Measurements from ENCODE around the gene PRR18. TPM values are rescaled to one million over a fixed set of nuclear protein-coding genes. Genes with fewer than 3 reads are reported as not detected.

PRR18 gene
- total RNA-seq, 1 donor from 2014 or later: 0.14 TPM

DNA sequence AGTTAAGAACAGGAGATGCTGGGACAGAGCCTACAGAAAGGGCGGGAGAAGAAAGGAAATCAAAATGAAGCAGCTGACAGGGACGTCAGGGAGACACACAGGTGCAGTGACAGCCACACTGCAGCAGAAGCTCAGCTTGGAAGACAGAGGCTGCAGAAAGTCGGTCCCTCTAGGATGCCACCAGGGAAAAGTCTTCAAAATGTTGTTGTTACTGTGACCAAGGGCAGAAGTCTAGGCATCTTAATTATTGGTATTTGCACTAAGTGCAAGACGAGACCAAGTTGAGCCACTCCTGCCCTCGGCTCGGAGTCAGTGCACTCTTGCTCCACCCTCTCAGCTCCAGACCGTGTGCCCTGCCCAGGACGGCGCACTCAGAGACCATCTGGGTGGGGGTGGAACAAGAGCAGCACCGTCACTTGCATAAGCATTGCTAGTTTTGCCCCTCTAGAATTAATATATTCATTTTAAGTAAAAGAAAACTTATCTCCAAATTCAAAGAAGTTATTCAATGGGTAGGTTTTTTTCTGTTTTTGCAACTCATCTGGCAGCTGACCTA, 2.6 kb downstream of the PRR18 start:
- Mint-ChIP-seq H3K4me1 (ENCODE audit: low read depth, unreplicated experiment) (no peaks in the 10 kb centered on the region), H3K4me3 (ENCODE audit: unreplicated experiment) (peak overlapping the region; percentile 42)

GRCh38 chr6:166304106-166304505, 4.1 kb downstream of the PRR18 start:
- no peak overlapping the region for H3K27ac ChIP-seq (ENCODE audit: low read depth, low read length)

More for the DNA sequence above, 2.6 kb downstream of the PRR18 start:
- Histone ChIP-seq H3K79me2 (ENCODE audit: insufficient read depth, low read length) (no peaks in the 10 kb centered on the region), H3K36me3 (ENCODE audit: insufficient read depth, low read length) (no peaks in the 10 kb centered on the region), H3K27me3 (ENCODE audit: insufficient read depth, low read length) (peaks cover 38% of the 10 kb centered on the region), H3K9ac (ENCODE audit: low read length) (no peak overlapping the region), H3K4me2 (ENCODE audit: low read length) (no peak overlapping the region), H2AFZ (ENCODE audit: low read depth, low read length) (no peak overlapping the region), H3K9me3 (ENCODE audit: insufficient read depth, low read depth, low read length) (no peaks in the 10 kb centered on the region), H4K20me1 (ENCODE audit: insufficient read depth, low read length) (no peaks in the 10 kb centered on the region), H3K4me3 (ENCODE audit: insufficient read depth, low read depth, low read length) (no peak overlapping the region), H3K4me1 (ENCODE audit: insufficient read depth, low read length) (peaks cover 7% of the 10 kb centered on the region), H3K27ac (ENCODE audit: low read depth, low read length) (no peak overlapping the region)
- no peaks in the 10 kb centered on the region for H3K9me3 Mint-ChIP-seq (ENCODE audit: unreplicated experiment)
- no peak for TF ChIP-seq EZH2 (IDR thresholded peaks at IDR 0.05; ENCODE audit: insufficient read depth, low read length)
- no peak for TF ChIP-seq CTCF (IDR thresholded peaks at IDR 0.05; ENCODE audit: insufficient read depth, low read depth, low read length)
- FAIRE-seq (no peak), DNase-seq (ENCODE audit: low read depth) (no peak)
- H3K36me3 Mint-ChIP-seq (ENCODE audit: low read depth, unreplicated experiment): peaks cover 2% of the 10 kb centered on the region
- H3K27ac Mint-ChIP-seq (ENCODE audit: unreplicated experiment): no peak overlapping the region
- peaks cover 49% of the 10 kb centered on the region for H3K27me3 Mint-ChIP-seq (ENCODE audit: low read depth, unreplicated experiment)

More at GRCh38 chr6:166304106-166304505, 4.1 kb downstream of the PRR18 start:
- Histone ChIP-seq H3K4me3 (ENCODE audit: insufficient read depth, low read depth, low read length) (no peak overlapping the region), H3K9ac (ENCODE audit: low read length) (no peak overlapping the region), H3K36me3 (ENCODE audit: insufficient read depth, low read length) (no peaks in the 10 kb centered on the region), H3K4me1 (ENCODE audit: insufficient read depth, low read length) (peaks cover 7% of the 10 kb centered on the region), H3K9me3 (ENCODE audit: insufficient read depth, low read depth, low read length) (no peaks in the 10 kb centered on the region), H3K27me3 (ENCODE audit: insufficient read depth, low read length) (peaks cover 30% of the 10 kb centered on the region), H2AFZ (ENCODE audit: low read depth, low read length) (no peak overlapping the region), H3K4me2 (ENCODE audit: low read length) (no peak overlapping the region), H3K79me2 (ENCODE audit: insufficient read depth, low read length) (no peaks in the 10 kb centered on the region), H4K20me1 (ENCODE audit: insufficient read depth, low read length) (no peaks in the 10 kb centered on the region)
- DNase-seq (ENCODE audit: low read depth) (no peak), FAIRE-seq (no peak)
- Mint-ChIP-seq H3K36me3 (ENCODE audit: low read depth, unreplicated experiment) (peaks cover 2% of the 10 kb centered on the region), H3K4me1 (ENCODE audit: low read depth, unreplicated experiment) (no peaks in the 10 kb centered on the region), H3K27me3 (ENCODE audit: low read depth, unreplicated experiment) (peaks cover 36% of the 10 kb centered on the region), H3K27ac (ENCODE audit: unreplicated experiment) (no peak overlapping the region), H3K4me3 (ENCODE audit: unreplicated experiment) (no peak overlapping the region), H3K9me3 (ENCODE audit: unreplicated experiment) (peaks cover 4% of the 10 kb centered on the region)
- TF ChIP-seq EZH2 (IDR thresholded peaks at IDR 0.05; ENCODE audit: insufficient read depth, low read length) (no peak), CTCF (IDR thresholded peaks at IDR 0.05; ENCODE audit: insufficient read depth, low read depth, low read length) (no peak)

Data from astrocyte (in vitro differentiated cells and primary cell).